CD4-positive, alpha-beta T cell treated with Interleukin-15 for 1 hour (primary cell): ENCODE data around the gene TRAPPC4.
"Not testable (repeated sequence)": the region's sequence is repeated elsewhere in the genome, so short reads cannot be mapped to it uniquely, and the experiment has no call there.

Source experiments
- DNase-seq: peaks from one replicate; pipeline ENCODE4 v3.0.0-alpha.2; 2020

TRAPPC4 gene

GRCh38 chr11:119018074-119018938 lies at the start of gene TRAPPC4, which contains the start of gene RPS25:
Gene TRAPPC4 (plus strand): TSS chr11:119018766. CDS start chr11:119018796, 30 bp downstream.
Gene RPS25 (minus strand): TSS chr11:119018343. CDS start chr11:119018284, 59 bp downstream.
- peak; percentile 95 for DNase-seq

- not testable (repeated sequence) for DNase-seq
These were observed 49.1 kb upstream of the TRAPPC4 start for GRCh38 chr11:118969508-118969907.

- no peak for DNase-seq
These were observed 46.9 kb upstream of the TRAPPC4 start, which contains the start of gene FOXR1 for GRCh38 chr11:118971646-118972045. Gene FOXR1 (plus strand): TSS chr11:118971761. CDS start chr11:118971932, 171 bp downstream.

- DNase-seq, result no peak
These were observed 44.6 kb upstream of the TRAPPC4 start for GRCh38 chr11:118973985-118974384.

GRCh38 chr11:118975771-118976709 lies 42.5 kb upstream of the TRAPPC4 start:
- no peak for DNase-seq

- no peak for DNase-seq
These were observed 39.1 kb upstream of the TRAPPC4 start for GRCh38 chr11:118979434-118979833.

DNA sequence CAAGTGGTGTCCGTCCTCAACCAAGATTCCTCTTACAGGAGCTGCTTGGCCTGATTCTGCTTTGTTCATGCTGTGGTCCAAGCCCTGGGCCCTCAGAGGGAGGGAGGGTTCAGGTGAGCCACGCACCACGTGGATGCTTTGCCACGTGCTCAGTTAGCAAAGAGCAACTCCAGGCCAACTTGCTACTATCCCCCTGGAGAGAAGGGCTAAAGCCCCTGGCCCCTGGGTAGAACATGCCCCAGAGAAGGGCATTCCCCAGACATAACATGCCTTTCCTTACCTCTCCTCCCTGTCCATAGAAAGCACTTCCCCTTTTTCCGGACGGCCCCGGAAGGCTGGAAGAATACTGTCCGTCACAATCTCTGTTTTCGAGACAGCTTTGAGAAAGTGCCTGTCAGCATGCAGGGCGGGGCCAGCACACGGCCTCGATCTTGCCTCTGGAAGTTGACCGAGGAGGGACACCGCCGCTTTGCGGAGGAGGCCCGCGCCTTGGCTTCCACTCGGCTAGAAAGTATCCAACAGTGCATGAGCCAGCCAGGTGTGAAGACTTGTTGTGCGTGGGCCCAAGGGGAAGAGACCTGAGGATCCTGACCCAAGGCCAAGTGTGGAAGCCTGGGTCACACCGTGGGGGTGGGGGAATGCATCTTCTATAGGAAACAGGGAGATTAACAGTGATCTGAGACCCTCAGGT lies 38.2 kb upstream of the TRAPPC4 start:
- no peak for DNase-seq

DNA sequence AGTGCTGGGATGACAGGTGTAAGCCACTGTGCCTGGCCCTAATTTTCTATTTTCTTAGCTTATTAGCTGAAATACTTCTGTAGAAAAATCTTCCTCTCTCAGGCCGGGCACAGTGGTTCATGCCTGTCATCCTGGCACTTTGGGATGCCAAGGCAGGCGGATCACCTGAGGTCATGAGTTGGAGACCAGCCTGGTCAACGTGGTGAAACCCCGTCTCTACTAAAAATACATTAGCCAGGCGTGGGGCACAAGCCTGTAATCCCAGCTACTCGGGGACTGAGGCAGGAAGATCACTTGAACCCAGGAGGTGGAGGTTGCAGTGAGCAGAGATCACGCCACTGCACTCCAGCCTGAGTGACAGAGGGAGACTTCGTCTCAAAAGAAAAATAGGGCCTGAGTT lies 34.2 kb upstream of the TRAPPC4 start:
- DNase-seq, result not testable (repeated sequence)

- DNase-seq, result no peak
These were observed 33.7 kb upstream of the TRAPPC4 start for GRCh38 chr11:118984825-118985224.

DNA sequence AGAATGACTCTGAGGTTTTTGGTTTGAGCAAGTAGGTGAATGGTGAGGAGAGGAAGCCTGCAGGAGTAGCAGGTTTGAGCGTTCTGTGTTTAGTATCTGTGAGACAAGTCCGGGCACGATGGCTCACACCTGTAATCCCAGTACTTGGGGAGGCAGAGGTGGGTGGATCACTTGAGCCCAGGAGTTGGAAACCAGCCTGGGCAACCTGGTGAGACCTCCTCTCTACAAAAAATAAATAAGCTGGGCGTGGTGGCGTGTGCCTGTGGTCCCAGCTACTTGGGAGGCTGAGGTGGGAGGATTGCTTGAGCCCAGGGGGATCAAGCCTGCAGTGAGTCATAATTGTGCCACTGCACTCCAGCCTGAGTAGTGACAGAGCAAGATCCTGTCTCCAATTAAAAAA lies 30.3 kb upstream of the TRAPPC4 start:
- DNase-seq, result no peak

DNA sequence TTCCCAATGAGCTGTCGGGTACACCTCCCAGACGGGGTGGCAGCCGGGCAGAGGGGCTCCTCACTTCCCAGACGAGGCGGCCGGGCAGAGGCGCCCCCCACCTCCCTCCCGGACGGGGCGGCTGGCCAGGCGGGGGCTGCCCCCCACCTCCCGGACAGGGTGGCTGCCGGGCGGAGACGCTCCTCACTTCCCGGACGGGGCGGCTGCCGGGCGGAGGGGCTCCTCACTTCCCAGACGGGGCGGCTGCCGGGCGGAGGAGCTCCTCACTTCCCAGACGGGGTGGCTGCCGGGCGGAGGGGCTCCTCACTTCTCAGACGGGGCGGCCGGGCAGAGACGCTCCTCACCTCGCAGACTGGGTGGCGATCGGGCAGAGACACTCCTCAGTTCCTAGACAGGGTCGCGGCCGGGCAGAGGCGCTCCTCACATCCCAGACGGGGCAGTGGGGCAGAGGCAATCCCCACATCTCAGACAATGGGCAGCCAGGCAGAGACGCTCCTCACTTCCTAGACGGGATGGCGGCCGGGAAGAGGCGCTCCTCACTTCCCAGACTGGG lies 27.0 kb upstream of the TRAPPC4 start:
- DNase-seq, result not testable (repeated sequence)

DNA sequence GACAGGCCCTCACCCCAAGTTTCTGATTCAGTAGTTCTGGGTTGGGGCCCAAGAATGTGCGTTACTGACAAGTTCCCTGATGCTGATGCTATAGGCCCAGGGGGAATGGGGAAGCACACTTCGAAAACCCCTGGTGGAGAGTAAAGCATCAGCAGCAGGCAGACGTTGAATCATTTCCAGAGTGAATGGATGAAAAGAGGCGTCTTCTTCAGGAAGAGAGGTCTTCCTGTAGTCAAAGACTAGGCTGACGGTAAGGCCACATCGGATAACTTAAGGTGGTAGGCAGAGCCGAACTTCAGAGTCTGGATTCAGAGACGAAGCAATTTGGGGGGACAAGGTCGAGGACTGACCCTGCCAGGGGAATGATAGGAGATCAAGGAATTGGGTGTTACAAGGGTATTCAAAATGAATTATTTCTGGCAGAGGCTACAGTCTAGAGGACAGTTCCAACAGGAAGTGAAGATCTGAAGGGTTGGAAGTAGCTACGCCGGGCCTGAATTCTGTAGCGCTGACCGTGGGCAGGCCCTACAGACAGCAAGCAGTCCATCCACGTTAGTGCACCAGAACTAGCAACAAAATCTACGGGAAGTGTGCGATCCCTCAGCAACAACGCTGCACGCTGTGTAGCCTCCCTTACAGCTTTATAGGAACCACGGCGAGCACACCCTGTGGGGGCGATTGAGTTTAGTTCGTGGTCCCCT lies 21.5 kb upstream of the TRAPPC4 start:
- DNase-seq, result peak; percentile 30

DNA sequence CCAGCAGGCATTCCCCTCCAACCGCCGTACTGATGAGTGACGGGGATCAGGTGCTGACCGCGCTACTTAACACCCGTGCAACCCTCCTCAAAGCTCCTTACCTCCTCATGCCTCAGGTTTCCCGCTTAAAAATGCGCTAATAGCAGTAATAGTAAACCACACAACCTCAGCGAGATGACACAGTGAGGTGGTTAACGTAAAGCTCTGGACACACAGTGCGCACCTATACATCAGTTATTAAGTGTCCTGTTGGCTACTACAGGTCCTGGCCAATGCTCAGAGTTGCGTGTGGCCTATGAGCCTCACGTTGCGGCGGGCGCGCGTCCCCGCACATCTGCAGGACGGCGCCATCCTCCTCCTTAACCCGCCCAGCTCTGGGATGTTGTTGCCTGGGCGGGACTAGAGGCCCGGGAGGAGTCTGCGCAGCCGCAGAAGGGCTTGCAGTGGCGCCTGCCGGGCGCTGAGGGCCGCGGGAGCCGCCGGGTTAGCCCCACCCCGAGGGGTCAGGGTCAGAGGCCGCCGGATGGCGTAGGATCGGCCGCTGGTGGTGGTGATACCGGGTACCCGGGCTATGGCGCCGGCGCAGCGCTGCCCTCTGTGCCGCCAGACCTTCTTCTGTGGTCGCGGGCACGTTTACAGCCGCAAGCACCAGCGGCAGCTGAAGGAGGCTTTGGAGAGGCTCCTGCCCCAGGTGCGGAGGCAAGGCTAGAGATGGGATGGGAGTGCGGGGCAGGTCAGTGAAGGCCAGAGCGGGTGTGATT lies 20.8 kb upstream of the TRAPPC4 start, which contains the start of gene CENATAC:
TSS of gene CENATAC (plus strand) at position 512 of the 761 bp plus-strand sequence. CDS start at position 572, 60 bp downstream.
- DNase-seq, result peak; percentile 95

DNA sequence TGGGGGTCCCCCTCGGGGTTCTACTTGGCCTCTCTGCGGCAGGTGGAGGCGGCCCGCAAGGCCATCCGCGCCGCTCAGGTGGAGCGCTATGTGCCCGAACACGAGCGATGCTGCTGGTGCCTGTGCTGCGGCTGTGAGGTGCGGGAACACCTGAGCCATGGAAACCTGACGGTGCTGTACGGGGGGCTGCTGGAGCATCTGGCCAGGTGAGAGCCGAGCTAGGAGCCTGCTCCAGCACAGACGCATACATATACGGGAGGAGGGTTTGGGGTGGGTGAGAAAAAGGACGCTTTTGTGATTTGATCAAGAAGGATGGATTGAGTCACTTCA lies 20.2 kb upstream of the TRAPPC4 start:
- no peak for DNase-seq

GRCh38 chr11:118998822-118999221 lies 19.7 kb upstream of the TRAPPC4 start:
- no peak for DNase-seq

DNA sequence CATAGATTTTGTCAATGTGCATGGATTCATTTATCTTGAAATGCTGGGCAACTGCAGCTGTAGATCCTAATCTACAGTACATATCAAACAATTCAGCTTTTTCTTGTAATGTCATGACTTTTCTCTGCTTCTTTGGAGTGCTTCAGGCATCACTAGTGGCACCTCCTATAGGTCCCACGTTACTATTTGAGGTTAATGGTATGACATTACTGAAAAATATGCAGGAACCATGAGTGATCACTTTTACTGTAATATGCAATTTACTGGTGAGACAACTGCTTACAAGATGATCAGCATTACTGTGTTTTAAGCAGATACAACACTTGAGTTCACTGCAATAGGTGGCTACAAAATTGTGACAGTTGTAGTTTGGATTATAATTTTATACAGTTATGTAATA lies 17.7 kb upstream of the TRAPPC4 start:
- DNase-seq, result no peak

GRCh38 chr11:119006656-119007055 lies 11.9 kb upstream of the TRAPPC4 start:
- DNase-seq, result no peak

DNA sequence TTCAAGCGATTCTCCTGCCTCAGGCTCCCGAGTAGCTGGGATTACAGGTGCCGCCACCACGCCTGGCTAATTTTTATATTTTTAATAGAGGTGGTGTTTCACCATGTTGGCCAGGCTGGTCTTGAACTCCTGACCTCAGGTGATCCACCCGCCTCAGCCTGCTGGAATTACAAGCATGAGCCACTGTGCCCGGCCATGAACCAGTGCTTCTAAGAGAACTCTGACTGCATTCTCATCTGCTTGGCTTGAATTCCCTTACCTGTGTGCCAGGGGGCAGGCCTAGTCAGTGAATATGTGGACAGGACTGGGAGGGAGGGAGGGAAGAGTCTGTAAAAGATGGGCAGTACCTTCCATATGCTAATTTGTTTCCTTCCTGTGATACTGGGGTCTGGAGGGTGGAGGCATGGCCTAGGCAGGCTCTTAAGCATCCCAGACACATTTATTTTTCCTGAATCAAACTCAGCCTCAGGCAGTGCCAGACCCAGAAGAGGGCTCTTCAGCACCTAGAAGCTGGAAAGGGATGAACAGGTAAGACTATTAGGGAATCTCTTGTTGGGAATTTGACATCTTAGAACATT lies 7.0 kb upstream of the TRAPPC4 start:
- no peak for DNase-seq

DNA sequence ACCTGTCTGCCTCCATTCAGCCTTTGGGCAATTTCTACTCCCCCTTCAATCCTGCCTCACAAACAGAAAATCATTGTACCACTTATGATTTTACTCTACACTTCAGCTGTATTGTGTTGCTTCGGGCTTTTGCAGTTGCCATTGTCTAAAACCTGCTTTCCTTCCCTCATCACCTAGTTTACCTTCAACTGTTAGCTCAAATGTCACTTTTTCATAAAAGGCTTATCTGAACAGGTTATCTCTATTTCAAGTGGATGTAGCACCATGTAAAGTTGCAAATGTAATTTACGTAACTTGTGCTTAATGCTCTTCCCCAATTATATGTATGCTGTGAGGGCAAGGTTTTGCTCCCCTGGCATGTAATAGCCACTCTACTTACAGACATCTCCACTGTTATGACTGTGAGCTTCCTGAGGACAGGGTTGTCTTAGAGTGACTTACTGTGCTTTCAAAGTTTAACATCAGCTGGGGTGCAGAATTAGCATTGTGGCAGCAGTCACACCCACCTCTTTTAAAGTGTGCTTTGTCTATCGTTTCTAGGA lies 5.9 kb upstream of the TRAPPC4 start:
- no peak for DNase-seq

- no peak for DNase-seq
These were observed 4.2 kb upstream of the TRAPPC4 start for GRCh38 chr11:119014209-119014924.
